ENCODE measurements around the gene NDUFAF4.

DNA sequence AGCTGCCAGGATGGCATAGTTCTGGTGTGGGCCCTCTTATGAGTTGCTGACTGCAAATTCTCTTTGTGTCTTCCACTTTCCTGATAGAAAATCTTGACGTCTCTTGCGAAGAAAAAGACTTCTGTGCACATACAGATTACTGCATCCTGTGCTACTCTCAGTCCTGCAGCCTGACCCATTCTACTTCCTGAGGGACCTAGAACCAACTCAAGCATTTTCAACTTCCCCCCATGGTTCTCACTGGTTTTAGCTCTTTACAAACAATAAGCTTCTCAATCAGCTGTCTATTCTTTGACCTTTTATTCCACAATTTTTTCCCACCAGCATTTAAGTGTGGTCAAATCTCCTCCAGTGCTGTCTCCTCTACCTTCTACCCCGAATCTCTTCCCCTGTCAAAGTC, 13.5 kb upstream of the NDUFAF4 start:
- TF ChIP-seq POLR2A (IDR thresholded peaks at IDR 0.05), result no peak
- TF ChIP-seq CTCF (IDR thresholded peaks at IDR 0.05), result no peak

All from right lobe of liver (tissue), 4 donors.